ENCODE results near the gene SIN3A. TPM values are rescaled to one million over a fixed set of nuclear protein-coding genes. Genes with fewer than 3 reads are reported as not detected.
A peak's percentile ranks its signal among the peaks of the same experiment; 100 is the strongest.
"Not testable (repeated sequence)": the region's sequence is repeated elsewhere in the genome, so short reads cannot be mapped to it uniquely, and the experiment has no call there.

SIN3A gene
- total RNA-seq, 2 experiments from 2014 or later, result 100 to 111 TPM

DNA sequence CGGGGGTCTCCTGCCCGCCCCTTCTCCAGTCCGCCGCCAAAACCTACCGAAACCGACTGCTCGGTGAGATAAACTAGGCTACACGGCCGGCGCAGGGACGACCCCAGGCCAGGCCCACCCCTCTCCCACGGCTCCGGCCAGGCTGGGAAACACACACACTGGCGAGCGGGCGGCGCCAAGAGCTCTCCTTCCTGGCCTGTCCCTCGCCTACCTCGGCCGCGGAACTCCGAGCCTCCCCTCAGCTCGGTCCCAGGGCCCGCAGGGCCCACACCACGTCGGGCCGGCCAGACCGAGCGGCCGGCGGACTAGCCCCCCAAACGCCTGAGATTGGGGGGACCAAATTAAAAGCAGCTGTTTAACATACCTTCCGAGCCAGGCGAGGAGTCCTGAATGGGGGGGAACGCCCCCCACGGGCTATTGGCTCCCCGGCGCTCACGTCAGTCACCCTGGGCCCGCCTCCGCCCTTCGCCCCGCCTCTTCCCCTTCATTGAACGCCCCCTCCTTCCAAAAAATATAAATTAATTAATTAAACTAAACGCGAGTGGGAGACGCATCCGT is 4.0 kb upstream of the SIN3A start:
- no peaks in the 10 kb centered on the region for H3K36me3 Mint-ChIP-seq
- CTCF ChIA-PET, result interaction anchor here (0.7 to 7.2 kb wide), 9 partner anchors 9 to 229 kb away, joined by 3 to 59 read pairs (median 7); partner anchors contain the start of genes IMP3, MAN2C1, PTPN9 and SNUPN
- H3K4me1 Mint-ChIP-seq, result peaks cover 13% of the 10 kb centered on the region
- ATAC-seq (peak; percentile 10), DNase-seq (peak; percentile 92)
- H3K4me3 Mint-ChIP-seq, result peak overlapping the region; percentile 98
- H3K9me3 Mint-ChIP-seq (ENCODE audit: low read depth), result no peaks in the 10 kb centered on the region
- H3K27me3 Mint-ChIP-seq, result no peaks in the 10 kb centered on the region
- H3K27ac Mint-ChIP-seq, result peak overlapping the region; percentile 90

DNA sequence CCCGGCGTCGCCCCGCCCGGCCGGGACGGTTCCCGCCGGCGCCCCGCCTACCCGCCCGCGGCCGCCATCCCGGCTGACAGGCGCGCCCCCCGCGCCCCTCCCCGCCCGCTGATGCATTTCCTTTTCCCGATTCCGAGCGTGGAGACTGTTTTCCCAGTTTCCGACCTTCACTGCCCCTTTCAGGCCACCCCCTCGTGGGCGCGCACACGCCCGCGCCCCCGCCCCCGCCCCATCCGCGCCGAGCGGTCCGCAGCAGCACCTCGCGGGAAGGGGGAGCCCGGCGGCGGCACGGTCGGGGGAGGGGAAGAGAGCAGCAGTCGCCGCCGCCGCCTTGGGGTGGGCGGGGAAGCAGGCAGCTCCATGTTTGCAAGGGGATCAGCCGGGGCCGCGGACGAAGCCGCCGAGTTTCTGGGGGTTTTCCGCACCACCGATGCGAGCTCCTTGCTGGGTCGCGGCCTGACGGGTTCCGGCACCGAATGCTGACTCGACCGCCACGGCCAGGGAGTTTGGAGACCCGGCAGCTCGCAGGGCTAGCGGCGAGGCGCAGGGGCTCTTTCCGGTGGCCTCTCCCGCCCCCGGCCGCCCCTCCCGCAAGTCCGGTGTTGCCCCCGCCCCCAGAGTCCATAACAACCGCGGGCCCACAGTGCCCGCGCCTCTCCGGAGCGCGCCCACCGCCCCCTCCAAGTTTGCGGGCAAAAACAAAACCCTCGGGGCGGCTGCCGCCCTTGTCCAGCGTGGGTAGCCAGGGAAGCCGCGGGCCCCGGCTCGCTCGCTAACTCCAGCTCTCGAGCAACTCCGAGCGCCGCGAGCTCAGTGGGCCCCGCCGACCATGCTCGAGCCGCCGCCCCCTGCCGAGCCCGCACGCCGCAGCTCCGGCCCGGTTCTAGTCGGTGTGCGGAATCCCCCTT is 3.2 kb upstream of the SIN3A start:
- peak overlapping the region; percentile 90 for H3K27ac Mint-ChIP-seq
- ATAC-seq (no peak), DNase-seq (peak; percentile 88)
- H3K4me1 Mint-ChIP-seq, result peaks cover 21% of the 10 kb centered on the region
- H3K4me3 Mint-ChIP-seq, result peak overlapping the region; percentile 98
- H3K36me3 Mint-ChIP-seq, result no peaks in the 10 kb centered on the region
- CTCF ChIA-PET, result interaction anchor here (0.6 to 7.2 kb wide), 14 partner anchors 8 to 667 kb away, joined by 3 to 59 read pairs (median 6); partner anchors contain the start of genes IMP3, MAN2C1, PTPN9 and SNUPN
- H3K9me3 Mint-ChIP-seq (ENCODE audit: low read depth), result no peaks in the 10 kb centered on the region
- H3K27me3 Mint-ChIP-seq, result no peaks in the 10 kb centered on the region

GRCh38 chr15:75453703-75454470 is 2.4 kb upstream of the SIN3A start:
- peaks cover 28% of the 10 kb centered on the region for H3K4me1 Mint-ChIP-seq
- CTCF ChIA-PET, result interaction anchor here (0.6 to 7.2 kb wide), 14 partner anchors 8 to 667 kb away, joined by 3 to 59 read pairs (median 4); partner anchors contain the start of genes IMP3, MAN2C1, PTPN9 and SNUPN
- H3K4me3 Mint-ChIP-seq, result peak overlapping the region; percentile 98
- DNase-seq (peak; percentile 99), ATAC-seq (peak; percentile 50)
- H3K27ac Mint-ChIP-seq, result peak overlapping the region; percentile 98
- H3K36me3 Mint-ChIP-seq, result no peaks in the 10 kb centered on the region
- no peaks in the 10 kb centered on the region for H3K9me3 Mint-ChIP-seq (ENCODE audit: low read depth)
- no peaks in the 10 kb centered on the region for H3K27me3 Mint-ChIP-seq

- DNase-seq (peak; percentile 77), ATAC-seq (no peak)
- H3K27me3 Mint-ChIP-seq, result no peaks in the 10 kb centered on the region
- H3K4me1 Mint-ChIP-seq, result peaks cover 31% of the 10 kb centered on the region
- no peaks in the 10 kb centered on the region for H3K9me3 Mint-ChIP-seq (ENCODE audit: low read depth)
- no peaks in the 10 kb centered on the region for H3K36me3 Mint-ChIP-seq
- H3K4me3 Mint-ChIP-seq, result peak overlapping the region; percentile 98
- peak overlapping the region; percentile 98 for H3K27ac Mint-ChIP-seq
- CTCF ChIA-PET, result interaction anchor here (0.9 to 7.2 kb wide), 12 partner anchors 10 to 666 kb away, joined by 3 to 59 read pairs (median 4); partner anchors contain the start of genes IMP3, MAN2C1, SNUPN and SNX33
Observed at GRCh38 chr15:75452865-75453702, 1.6 kb upstream of the SIN3A start.

DNA sequence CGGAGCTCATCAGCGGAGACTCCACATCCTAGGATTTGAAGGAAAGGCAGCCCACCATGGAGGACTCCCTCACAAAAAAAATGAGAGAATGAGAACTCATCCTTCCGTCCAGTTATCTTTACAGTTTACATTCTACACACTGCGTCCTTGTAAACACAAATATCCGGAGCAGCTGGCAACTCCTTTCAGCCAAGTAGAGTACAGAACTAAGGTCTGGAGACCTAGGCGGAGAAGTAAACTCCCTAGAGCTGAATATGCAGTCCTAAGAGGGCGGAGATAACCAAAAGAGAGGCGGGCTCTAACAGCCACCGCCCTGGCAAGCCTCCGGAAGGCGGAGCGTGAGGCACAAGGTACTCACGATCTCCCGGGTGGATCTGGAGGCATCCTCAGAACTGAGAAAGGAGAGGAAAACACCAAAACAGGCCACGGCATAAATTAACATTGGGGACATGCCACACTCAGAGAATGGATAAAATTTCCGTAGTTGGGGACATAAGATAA is 924 bp upstream of the SIN3A start:
- Mint-ChIP-seq H3K4me1 (peaks cover 34% of the 10 kb centered on the region), H3K27me3 (no peaks in the 10 kb centered on the region), H3K9me3 (ENCODE audit: low read depth) (no peaks in the 10 kb centered on the region), H3K4me3 (peak overlapping the region; percentile 98), H3K36me3 (peaks cover 3% of the 10 kb centered on the region), H3K27ac (peak overlapping the region; percentile 98)
- CTCF ChIA-PET, result interaction anchor here (0.8 to 7.2 kb wide), 14 partner anchors 9 to 349 kb away, joined by 3 to 59 read pairs (median 4); partner anchors contain the start of genes IMP3, MAN2C1, PTPN9 and SNUPN
- ATAC-seq (peak; percentile 17), DNase-seq (peak; percentile 92)

- peak overlapping the region; percentile 98 for H3K27ac Mint-ChIP-seq
- DNase-seq, result no peak
Observed at GRCh38 chr15:75451202-75451673, 252 bp downstream of the SIN3A start.

GRCh38 chr15:75450307-75451201 is 936 bp downstream of the SIN3A start:
- Mint-ChIP-seq H3K9me3 (ENCODE audit: low read depth) (no peaks in the 10 kb centered on the region), H3K27ac (peak overlapping the region; percentile 98), H3K4me1 (peaks cover 42% of the 10 kb centered on the region), H3K36me3 (peaks cover 13% of the 10 kb centered on the region), H3K4me3 (peak overlapping the region; percentile 98), H3K27me3 (no peaks in the 10 kb centered on the region)
- ATAC-seq, result peak; percentile 38
- DNase-seq, result peak; percentile 99
- CTCF ChIA-PET, result interaction anchor here (1.2 to 7.2 kb wide), 4 partner anchors 83 to 236 kb away, joined by 4 to 59 read pairs (median 30); partner anchors contain the start of genes IMP3, MAN2C1 and PTPN9

More at GRCh38 chr15:75451202-75451673, 252 bp downstream of the SIN3A start:
- Mint-ChIP-seq H3K27me3 (no peaks in the 10 kb centered on the region), H3K4me3 (peak overlapping the region; percentile 98), H3K9me3 (ENCODE audit: low read depth) (no peaks in the 10 kb centered on the region), H3K36me3 (peaks cover 8% of the 10 kb centered on the region), H3K4me1 (peaks cover 38% of the 10 kb centered on the region)
- CTCF ChIA-PET, result interaction anchor here (0.7 to 7.2 kb wide), 9 partner anchors 16 to 235 kb away, joined by 3 to 59 read pairs (median 4); partner anchors contain the start of genes IMP3, MAN2C1 and PTPN9
- no peak for ATAC-seq

DNA sequence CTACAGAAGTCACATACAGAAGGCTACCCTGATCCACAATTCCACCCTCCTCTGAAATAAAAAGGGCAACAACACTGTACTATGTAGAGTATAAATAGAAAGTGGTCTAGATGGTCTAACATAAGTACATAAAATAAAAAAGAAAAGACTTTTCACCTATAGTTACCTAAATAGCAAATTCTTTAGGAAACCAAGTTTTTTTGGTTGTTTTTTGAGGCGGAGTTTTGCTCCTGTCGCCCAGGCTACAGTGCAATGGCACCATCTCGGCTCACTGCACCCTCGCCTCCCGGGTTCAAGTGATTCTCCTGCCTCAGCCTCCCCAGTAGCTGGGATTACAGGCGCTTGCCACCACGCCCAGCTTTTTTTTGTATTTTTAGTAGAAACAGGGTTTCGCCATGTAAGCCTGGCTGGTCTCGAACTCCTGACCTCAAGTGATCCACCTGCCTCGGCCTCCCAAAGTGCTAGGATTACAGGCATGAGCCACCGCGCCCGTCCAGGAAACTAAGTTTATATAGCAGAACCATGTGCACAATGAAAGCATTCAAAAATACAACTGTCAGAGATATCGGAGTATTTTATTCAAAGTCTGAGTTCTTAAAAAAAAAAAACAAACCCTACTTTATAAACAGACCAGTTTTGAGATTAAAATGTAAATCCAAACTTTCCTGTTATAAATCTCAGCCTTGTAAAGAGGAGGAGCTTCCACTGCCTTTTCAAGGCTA is 1.7 kb downstream of the SIN3A start:
- ATAC-seq (no peak), DNase-seq (no peak)
- no peaks in the 10 kb centered on the region for H3K9me3 Mint-ChIP-seq (ENCODE audit: low read depth)
- peak overlapping the region; percentile 83 for H3K27ac Mint-ChIP-seq
- peak overlapping the region; percentile 98 for H3K4me3 Mint-ChIP-seq
- peaks cover 13% of the 10 kb centered on the region for H3K36me3 Mint-ChIP-seq
- peaks cover 42% of the 10 kb centered on the region for H3K4me1 Mint-ChIP-seq
- H3K27me3 Mint-ChIP-seq, result no peaks in the 10 kb centered on the region
- CTCF ChIA-PET, result interaction anchor here (7.0 to 7.2 kb wide), 2 partner anchors 82 to 190 kb away, joined by 57 to 59 read pairs; partner anchors contain the start of genes IMP3 and MAN2C1

DNA sequence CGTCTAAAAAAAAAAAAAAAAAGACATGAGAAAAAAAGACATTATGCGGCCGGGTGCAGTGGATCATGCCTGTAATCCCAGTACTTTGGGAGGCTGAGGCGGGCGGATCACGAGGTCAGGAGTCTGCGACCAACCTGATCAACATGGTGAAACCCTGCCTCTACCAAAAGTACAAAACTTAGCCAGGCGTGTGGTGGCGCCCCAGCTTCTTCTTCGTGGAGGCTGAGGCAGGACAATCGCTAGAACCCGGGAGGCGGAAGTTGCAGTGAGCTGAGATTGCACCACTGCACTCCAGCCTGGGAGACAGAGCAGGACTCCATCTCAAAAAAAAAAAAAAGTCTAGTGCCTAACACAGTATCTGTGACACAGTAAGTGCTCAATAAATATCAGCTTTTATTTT is 3.3 kb downstream of the SIN3A start:
- DNase-seq; ATAC-seq; H3K9me3 Mint-ChIP-seq (ENCODE audit: low read depth); H3K27me3 Mint-ChIP-seq; H3K27ac Mint-ChIP-seq; H3K4me3 Mint-ChIP-seq: not testable (repeated sequence)
- Mint-ChIP-seq H3K4me1 (peaks cover 46% of the 10 kb centered on the region), H3K36me3 (peaks cover 20% of the 10 kb centered on the region)
- CTCF ChIA-PET, result interaction anchor here (0.7 to 0.9 kb wide), 2 partner anchors 11 to 80 kb away, joined by 3 to 5 read pairs; no protein-coding TSS in a partner anchor

DNA sequence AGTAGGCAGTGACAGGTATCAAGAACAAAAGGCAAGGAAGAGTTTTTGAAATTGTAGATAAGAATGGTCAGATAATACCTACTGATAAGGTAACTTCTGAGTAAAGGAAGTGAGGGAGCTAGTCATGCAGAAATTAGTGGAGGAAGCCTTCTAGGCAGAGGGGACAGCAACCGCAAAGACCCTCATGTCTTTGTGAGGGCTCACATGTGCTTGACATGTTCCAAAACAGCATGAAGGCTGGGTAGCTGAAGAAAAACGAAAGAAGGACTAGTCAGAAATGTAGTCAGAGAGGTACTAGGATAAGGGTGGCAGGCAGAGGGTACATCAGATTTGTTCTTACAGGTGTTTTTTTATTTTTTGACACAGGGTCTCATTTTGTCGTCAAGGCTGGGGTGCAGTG is 5.3 kb downstream of the SIN3A start:
- no peaks in the 10 kb centered on the region for H3K9me3 Mint-ChIP-seq (ENCODE audit: low read depth)
- H3K27me3 Mint-ChIP-seq, result no peaks in the 10 kb centered on the region
- ATAC-seq (no peak), DNase-seq (no peak)
- peaks cover 52% of the 10 kb centered on the region for H3K4me1 Mint-ChIP-seq
- H3K4me3 Mint-ChIP-seq, result peak overlapping the region; percentile 12
- peak overlapping the region; percentile 69 for H3K27ac Mint-ChIP-seq
- CTCF ChIA-PET, result interaction anchor here (0.9 to 2.4 kb wide), 4 partner anchors 8 to 240 kb away, joined by 3 to 13 read pairs (median 4); no protein-coding TSS in a partner anchor
- peaks cover 31% of the 10 kb centered on the region for H3K36me3 Mint-ChIP-seq
